WTC11 (cell line): Measurements from ENCODE around the gene DNAJC16.

ENCODE experiments used
- TF ChIP-seq, protein P1 (sequence below): sonication (generic); formaldehyde crosslinking; IDR thresholded peaks from 2 replicates; pipeline ENCODE4 v1.8.1; 2023; ENCODE audit warnings: mild to moderate bottlenecking, missing genetic modification reagents, moderate library complexity
- TF ChIP-seq, protein P2 (sequence below): fragments of 200-600 bp; IDR thresholded peaks from 2 replicates; pipeline ENCODE4 v1.8.0; 2022; ENCODE audit warnings: antibody characterized with exemption

DNA sequence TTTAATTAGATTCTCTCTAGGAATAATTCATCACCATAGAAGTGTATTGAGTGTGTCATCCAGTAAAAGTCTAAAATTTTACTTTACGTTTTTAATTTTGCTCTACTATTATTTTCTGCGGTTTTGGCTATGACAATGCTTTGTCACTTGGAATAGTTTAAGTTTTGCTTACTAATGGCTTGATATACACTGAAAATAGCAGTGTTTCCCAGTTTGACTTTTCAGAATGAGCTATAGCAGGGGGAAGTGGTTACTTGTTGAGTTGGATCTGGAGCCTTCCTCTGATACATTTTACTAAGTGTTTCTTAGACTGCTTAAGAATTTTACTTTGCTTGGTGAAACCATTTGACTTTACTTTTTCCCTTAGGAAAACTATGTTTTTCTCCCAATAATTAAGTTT is 5.0 kb downstream of the DNAJC16 start:
- TF ChIP-seq, protein P1, sequence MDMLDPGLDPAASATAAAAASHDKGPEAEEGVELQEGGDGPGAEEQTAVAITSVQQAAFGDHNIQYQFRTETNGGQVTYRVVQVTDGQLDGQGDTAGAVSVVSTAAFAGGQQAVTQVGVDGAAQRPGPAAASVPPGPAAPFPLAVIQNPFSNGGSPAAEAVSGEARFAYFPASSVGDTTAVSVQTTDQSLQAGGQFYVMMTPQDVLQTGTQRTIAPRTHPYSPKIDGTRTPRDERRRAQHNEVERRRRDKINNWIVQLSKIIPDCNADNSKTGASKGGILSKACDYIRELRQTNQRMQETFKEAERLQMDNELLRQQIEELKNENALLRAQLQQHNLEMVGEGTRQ (CRISPR knock-in tag), result no peak
- TF ChIP-seq, protein P2, sequence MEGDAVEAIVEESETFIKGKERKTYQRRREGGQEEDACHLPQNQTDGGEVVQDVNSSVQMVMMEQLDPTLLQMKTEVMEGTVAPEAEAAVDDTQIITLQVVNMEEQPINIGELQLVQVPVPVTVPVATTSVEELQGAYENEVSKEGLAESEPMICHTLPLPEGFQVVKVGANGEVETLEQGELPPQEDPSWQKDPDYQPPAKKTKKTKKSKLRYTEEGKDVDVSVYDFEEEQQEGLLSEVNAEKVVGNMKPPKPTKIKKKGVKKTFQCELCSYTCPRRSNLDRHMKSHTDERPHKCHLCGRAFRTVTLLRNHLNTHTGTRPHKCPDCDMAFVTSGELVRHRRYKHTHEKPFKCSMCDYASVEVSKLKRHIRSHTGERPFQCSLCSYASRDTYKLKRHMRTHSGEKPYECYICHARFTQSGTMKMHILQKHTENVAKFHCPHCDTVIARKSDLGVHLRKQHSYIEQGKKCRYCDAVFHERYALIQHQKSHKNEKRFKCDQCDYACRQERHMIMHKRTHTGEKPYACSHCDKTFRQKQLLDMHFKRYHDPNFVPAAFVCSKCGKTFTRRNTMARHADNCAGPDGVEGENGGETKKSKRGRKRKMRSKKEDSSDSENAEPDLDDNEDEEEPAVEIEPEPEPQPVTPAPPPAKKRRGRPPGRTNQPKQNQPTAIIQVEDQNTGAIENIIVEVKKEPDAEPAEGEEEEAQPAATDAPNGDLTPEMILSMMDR, result no peak
